HG02759 (cell line): ENCODE measurements around the gene EIF4G3.
"Not testable (repeated sequence)": the region's sequence is repeated elsewhere in the genome, so short reads cannot be mapped to it uniquely, and the experiment has no call there.

Experiments used
- ATAC-seq: cut with Tn5 transposase; IDR thresholded peaks from one replicate; pipeline ENCODE4 v1.9.1; 2021; ENCODE audit warnings: mild to moderate bottlenecking, moderate library complexity; ENCODE audit not compliant: unreplicated experiment

EIF4G3 gene

DNA sequence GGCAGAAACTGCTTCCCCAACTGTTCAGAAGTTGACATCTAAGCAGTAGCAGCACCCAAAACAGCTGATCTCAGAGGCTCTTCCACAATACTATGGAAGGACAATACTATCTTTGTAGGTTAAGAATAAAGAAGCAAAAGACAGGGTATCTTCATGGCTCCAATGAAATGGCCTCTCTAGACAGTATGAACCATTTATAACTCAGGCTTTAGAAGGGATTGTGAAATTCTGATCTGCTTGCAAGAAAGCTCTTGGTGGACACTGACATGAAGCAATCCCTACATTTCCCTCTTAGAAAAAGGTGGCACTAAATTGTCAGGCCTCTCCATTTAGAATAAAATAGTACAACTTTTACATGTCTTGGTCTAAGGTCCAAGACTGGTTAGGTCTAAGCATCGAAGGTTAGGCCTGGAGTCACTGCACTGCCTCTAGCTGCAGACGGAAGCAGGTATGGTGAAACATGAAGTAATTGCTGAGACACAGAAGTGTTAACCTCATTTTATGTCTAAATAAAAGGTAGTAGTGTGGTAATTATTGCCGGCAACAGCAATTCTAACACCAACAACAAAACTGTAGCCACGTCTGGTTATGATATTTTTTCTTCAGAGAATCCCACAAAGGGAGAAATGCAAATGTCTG, 339.0 kb downstream of the EIF4G3 start:
- no peak for ATAC-seq

DNA sequence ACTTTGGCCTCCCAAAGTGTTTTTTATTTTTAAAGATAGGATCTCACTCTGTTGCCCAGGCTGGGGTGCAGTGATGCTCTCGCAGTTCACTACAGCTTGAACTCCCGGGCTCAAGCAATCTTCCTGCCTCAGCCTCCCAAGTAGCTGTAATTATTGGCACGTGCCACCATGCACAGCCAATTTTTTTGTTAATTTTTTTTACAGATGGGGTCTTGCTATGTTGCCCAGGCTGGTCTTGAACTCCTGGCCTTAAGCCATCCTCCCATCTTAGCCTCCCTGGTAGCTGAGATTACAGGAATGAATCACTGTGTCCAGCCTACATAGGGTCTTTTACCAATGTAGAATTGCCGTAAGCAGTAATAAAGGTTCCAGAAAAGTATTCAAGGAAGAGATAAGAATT, 340.5 kb downstream of the EIF4G3 start:
- no peak for ATAC-seq

- no peak for ATAC-seq
Observed at GRCh38 chr1:20834780-20835179, 341.9 kb downstream of the EIF4G3 start.

GRCh38 chr1:20834192-20834591, 342.5 kb downstream of the EIF4G3 start:
- no peak for ATAC-seq

DNA sequence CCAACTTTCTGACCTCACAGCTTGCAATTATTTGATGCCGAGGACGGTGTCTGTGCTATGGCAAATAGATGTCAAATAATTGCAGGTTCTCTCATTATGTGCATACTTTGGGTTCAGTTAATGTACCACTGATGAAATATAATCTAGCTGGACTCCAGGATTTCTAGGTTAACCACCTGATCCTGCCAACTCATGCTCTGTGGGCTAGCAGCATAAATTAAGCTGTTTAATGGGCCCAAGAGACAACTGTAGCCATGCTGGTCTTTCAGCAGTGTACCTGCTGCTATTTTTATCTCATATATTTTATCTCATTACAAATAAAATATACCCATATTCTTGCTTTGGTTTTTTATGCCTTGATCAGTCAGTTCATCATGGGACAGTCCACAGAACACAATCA, 346.3 kb downstream of the EIF4G3 start:
- no peak for ATAC-seq

DNA sequence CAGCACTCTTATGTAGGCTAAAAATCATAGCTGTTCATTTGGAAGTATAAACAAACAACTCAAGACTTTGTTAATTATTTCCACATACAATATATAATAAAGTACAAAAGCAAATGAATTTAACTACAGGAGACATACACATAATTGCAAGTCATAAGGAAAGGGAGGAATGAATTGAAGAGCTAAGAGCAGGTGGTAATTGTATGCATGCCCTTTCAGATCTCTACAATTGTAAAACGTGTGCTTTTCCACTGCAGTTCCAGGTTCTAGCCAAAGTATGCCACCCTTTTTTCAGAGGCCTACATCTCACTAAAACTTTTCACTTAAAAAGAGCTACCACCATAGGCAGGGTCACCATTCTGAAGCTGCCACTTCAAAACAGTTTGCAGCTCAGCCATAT, 346.8 kb downstream of the EIF4G3 start:
- ATAC-seq, result no peak

DNA sequence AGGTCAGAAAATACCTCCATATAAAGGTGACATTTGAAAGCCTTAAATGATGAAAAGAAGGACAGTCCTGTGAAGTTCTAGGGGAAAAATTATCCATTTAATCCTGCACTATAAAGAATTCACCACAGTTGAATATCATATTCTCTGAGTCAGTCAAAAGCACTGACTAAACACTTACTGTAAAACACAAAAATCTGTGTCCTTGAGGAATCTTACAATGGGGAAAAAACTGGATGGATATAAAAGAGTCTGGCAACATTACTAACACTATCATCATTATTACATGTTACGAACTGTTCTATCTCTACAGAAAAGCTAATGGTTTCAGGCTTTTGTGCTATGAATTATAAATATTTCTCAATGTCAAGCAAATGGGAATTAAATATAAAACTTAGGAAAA, 347.2 kb downstream of the EIF4G3 start:
- no peak for ATAC-seq

GRCh38 chr1:20823845-20824244, 352.9 kb downstream of the EIF4G3 start:
- no peak for ATAC-seq

DNA sequence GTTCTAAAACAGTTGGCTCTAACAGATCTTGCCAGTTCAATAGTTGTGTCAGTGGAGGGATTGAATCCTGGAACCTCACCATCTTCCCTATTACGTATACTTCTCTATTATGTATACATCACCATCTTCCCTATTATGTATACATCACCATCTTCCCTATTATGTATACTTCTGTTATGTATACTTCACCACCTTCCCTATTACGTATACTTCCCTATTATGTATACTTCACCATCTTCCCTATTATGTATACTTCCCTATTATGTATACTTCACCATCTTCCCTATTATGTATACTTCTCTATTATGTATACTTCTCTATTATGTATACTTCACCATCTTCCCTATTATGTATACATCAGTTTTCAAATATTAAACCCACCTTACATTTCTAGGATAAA, 355.2 kb downstream of the EIF4G3 start:
- no peak for ATAC-seq

DNA sequence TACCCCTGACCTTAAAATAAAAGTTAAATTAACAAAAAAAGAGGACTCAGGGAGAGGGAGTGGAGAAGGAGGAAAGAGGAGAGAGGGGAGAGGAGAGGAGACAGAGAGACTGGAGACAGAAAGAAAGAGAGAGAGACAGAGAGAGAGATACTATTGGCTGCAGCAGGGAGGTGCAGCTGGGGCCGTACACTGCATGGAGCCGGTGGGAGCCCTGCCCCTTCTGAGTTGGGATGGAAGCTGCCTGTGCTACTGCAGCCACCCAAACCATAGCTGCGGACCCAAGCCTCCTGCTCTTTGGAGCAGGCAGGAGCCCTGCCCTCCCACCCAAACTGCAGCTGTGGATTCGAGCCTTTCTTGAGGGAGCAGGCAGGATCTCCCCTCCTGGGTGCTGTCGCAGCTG, 356.9 kb downstream of the EIF4G3 start:
- no peak for ATAC-seq

DNA sequence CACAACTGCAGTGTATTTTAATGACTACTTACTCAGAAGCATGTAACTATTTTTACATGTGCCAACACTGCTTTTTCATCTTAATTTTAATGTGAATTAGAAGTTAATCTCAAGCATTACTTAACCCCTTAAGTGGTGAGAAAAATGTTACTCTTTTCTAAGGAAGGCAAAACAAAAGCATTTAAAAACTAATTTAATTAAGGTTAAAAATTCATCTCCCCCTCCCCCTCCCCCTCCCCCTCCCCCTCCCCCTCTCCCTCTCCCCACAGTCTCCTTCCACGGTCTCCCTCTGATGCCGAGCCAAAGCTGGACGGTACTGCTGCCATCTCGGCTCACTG, 362.2 kb downstream of the EIF4G3 start:
- no peak for ATAC-seq

- ATAC-seq, result no peak
Observed at GRCh38 chr1:20811916-20812315, 364.8 kb downstream of the EIF4G3 start.

- no peak for ATAC-seq
Observed at GRCh38 chr1:20793236-20793635, 383.5 kb downstream of the EIF4G3 start.

GRCh38 chr1:20792196-20792595, 384.5 kb downstream of the EIF4G3 start:
- ATAC-seq, result no peak

DNA sequence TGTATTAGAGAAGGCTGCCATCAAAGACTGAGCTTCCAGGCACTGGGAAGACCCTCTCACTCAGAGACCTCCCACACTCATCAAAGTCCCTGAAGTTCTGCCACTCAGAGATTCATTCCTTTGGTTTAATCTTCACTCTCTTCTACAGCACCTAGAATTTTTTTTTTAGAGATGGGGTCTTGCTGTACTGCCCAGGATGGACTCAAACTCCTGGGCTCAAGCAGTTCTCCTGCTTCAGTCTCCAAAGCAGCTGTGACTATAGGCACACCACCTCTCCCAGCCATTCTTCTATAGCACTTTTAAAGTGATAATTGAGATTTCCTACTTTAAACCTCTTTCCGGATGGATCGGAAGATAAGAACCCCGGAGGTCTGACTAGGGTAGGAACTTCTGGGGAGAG, 385.9 kb downstream of the EIF4G3 start:
- no peak for ATAC-seq

DNA sequence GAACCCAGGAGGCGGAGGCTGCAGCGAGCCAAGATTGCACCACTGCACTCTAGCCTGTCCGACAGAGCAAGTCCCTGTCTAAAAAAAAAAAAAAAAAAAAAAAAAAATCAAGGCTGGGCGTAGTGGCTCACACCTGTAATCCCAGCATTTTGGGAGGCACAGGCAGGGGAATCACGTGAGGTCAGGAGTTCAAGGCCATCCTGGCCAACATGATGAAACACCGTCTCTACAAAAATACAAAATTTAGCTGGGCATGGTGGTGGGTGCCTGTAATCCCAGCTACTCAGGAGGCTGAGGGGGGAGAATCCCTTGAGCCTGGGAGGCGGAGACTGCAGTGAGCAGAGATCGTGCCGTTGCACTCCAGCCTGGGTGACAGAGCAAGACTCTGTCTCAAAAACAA, 387.1 kb downstream of the EIF4G3 start:
- not testable (repeated sequence) for ATAC-seq

GRCh38 chr1:20787840-20788795, 388.6 kb downstream of the EIF4G3 start:
- ATAC-seq, result no peak

- ATAC-seq, result peak; percentile 60
Observed at GRCh38 chr1:20787029-20787839, 389.5 kb downstream of the EIF4G3 start, which contains the start of gene HP1BP3. HP1BP3 (minus strand) TSS chr1:20787307; CDS start chr1:20780440, 6,867 bp downstream.

GRCh38 chr1:20786253-20787028, 390.3 kb downstream of the EIF4G3 start:
- ATAC-seq, result peak; percentile 74

DNA sequence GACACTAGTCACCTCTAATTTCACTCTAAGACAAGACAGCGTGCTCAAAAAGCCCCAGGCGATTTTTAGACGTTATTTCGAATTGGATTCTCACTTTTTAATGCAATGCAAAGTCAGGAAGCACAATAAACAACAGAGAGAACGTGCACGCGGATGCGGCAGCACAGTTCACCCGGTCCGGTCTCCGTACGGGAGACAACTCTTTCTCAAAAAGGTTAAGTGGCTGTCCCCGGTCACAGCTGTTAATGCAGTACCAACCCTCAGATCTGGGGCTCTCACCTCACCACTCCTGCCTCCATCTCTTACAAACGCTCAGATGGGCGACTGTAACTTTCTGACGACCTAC, 390.8 kb downstream of the EIF4G3 start:
- ATAC-seq, result no peak

DNA sequence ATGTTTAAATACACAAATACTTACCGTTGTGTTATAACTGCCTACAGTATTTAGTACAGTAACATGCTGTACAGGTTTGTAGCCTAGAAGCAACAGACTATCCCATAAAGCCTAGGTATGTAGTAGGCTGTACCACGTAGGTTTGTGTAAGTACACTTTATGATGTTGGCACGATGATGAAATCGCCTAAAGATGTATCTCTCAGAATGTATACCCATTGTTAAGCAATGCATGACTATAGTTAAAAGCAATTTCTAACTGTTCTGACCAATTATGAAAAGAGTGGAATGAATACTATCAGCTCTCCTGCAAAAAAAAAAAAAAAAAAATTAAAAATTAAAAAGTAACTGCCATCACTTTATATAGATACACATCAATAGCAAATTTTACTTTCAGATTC, 401.0 kb downstream of the EIF4G3 start:
- ATAC-seq, result no peak
